ENCODE results near the gene NTHL1.

- TF ChIP-seq EZH2 (IDR thresholded peaks at IDR 0.05) (no peak), POLR2AphosphoS5 (IDR thresholded peaks at IDR 0.05; ENCODE audit: borderline replicate concordance, low read depth, low read length) (no peak), FOXP2 (optimal IDR thresholded peaks at IDR 0.05; ENCODE audit: control extremely low read depth, extremely low read length, insufficient read depth) (no peak)
Measured at GRCh38 chr16:2066139-2066538, 18.5 kb upstream of the NTHL1 start.

Measured in SK-N-MC (cell line).